Fibroblast of skin of left quadriceps (primary cell): ENCODE measurements around the gene USP34.
"Not testable (repeated sequence)": the region's sequence is repeated elsewhere in the genome, so short reads cannot be mapped to it uniquely, and the experiment has no call there.

Experiments used
- DNase-seq, 2 experiments: peaks; one replicate each; pipeline ENCODE4 v3.0.0-alpha.2; 2013; ENCODE audit warnings: low read depth in 2 of 2

USP34 gene

GRCh38 chr2:61463769-61464475, 7.0 kb downstream of the USP34 start:
- DNase-seq: no peak

GRCh38 chr2:61461404-61461803, 9.5 kb downstream of the USP34 start:
- no peak for DNase-seq

- peak in 1 of 2 experiments; percentile 20 for DNase-seq
Observed at GRCh38 chr2:61460163-61460562, 10.7 kb downstream of the USP34 start.

DNA sequence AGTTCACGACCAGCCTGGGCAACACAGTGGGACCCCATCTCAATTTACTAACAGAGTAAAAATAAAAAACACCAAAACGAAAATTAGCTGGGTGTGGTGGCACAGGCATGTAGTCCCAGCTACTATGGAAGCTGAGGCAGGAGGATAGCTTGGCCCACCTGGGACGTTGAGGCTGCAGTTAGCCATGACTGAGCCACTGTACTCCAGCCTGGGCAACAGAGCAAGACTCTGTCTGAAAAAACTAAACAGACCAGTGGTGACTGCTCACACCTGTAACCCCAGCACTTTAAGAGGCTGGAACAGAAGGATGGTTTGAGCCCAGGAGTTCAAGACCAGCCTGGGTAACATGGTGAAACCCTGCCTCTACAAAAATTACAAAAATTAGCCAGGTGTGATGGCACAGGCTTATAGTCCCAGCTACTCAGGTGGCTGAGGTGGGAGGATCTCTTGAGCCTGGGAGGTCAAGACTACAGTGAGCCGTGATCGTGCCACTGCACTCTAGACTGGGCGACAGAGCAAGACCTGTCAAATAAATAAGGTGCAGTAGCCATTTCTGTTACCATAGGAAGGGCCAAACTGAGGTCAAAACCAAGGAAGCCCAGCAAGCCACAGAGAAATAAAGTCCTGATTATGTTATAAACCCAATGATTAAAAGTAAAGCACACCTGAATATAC, 14.0 kb downstream of the USP34 start:
- DNase-seq: no peak

GRCh38 chr2:61456070-61456745, 14.7 kb downstream of the USP34 start:
- DNase-seq: no peak

GRCh38 chr2:61454972-61455371, 15.9 kb downstream of the USP34 start:
- not testable (repeated sequence) for DNase-seq

- DNase-seq: no peak
Observed at GRCh38 chr2:61454383-61454782, 16.5 kb downstream of the USP34 start.

DNA sequence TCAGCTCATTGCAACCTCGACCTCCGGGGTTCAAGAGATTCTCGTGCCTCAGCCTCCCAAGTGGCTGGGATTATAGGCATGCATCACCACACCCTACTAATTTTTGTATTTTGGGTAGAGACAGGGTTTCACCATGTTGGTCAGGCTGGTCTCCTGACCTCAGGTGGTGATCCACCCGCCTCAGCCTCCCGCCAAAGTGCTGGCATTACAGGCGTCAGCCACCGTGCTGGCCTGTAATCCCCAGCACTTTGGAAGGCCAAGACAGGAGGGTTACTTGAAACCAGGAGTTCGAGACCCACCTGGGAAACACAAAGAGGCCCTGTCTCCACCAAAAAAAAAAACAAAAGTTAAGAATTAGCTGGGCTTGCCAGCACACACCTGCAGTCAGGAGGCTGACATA, 18.5 kb downstream of the USP34 start:
- DNase-seq: no peak

GRCh38 chr2:61451178-61451577, 19.7 kb downstream of the USP34 start:
- DNase-seq: no peak

- DNase-seq: no peak
Observed at GRCh38 chr2:61450144-61450543, 20.7 kb downstream of the USP34 start.

- DNase-seq: no peak
Observed at GRCh38 chr2:61448229-61448628, 22.7 kb downstream of the USP34 start.

GRCh38 chr2:61446971-61447370, 23.9 kb downstream of the USP34 start:
- not testable (repeated sequence) for DNase-seq

- DNase-seq: no peak
Observed at GRCh38 chr2:61443342-61444041, 27.4 kb downstream of the USP34 start.

DNA sequence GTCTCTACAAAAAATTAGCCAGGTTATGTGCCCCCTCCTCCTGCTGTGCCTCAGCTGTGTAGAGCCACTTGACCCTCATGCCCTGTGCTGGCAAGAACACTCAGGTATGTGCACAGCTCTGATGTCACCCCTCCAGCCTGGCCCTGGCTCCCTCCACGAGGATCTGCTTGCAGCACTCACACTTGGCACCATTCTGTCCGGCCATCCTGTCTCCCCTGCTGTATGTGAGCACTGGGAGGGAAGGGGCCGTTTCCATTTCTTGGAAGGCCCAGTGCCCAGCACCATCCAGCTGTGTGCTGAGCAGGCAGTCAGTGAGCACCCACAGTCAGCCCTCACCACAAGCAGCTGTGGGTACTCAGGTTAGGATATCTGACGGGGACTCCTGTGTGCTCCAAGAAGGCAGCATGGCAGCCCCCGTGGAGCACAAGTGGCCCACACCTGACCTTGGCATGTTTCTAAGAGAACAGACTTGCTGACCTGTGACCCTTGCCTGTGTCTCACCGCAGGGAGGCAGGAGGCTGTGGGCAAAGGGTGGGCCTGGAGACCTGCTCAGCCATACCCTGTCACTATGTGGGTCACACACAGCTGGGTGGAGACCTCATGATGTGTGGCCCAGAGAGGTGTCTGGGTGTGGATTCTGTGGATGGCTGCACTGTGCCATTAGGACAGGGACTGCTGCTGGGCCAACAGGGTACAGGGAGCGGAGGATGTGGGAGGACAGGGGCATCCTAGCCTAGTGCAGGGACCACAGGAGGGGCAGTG, 31.5 kb downstream of the USP34 start:
- no peak for DNase-seq

DNA sequence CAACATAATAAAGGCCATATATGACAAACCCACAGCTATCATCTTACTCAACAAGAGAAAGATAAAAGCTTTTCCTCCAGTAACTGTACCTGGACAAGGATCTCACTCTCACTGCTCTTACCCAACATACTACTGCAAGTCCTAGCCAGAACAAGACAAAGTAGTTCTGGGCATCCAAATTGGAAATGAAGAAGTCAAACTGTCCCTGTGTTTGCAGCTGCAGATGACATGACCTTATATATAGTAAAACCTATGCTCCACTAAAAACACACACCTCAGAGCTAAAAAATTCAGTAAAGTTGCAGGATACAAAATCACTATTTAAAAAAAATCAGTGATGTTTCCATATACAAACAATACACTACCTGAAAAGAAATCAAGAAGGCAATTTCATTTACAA, 32.2 kb downstream of the USP34 start:
- no peak for DNase-seq

GRCh38 chr2:61437170-61437569, 33.7 kb downstream of the USP34 start:
- DNase-seq: no peak

- DNase-seq: no peak
Observed at GRCh38 chr2:61436092-61436491, 34.8 kb downstream of the USP34 start.

GRCh38 chr2:61435291-61435690, 35.6 kb downstream of the USP34 start:
- DNase-seq: no peak

- DNase-seq: no peak
Observed at GRCh38 chr2:61434314-61434713, 36.6 kb downstream of the USP34 start.

DNA sequence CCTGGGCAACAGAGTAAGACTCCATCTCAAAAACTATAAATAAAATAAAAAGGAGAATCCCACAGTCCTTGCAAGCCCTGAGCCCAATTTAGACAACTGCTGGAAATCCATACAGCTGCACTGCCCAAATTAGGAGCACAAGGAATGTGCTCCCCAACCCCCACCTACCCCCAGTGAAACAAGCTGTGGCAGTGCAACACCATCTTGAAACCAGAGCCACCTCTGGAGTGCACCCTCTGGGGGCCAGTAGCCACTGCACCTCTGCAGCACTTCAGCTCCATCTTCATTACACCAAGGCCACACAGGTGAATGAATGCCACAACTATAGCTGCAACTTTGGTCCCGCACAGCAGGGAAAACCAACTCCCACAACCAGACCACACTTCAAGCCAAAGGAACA, 37.3 kb downstream of the USP34 start:
- DNase-seq: no peak

GRCh38 chr2:61432990-61433389, 37.9 kb downstream of the USP34 start:
- DNase-seq: no peak

GRCh38 chr2:61431345-61431744, 39.5 kb downstream of the USP34 start:
- no peak for DNase-seq
